ENCODE measurements around the gene IGSF9B. TPM values are rescaled to one million over a fixed set of nuclear protein-coding genes. Genes with fewer than 3 reads are reported as not detected.

The IGSF9B gene
- total RNA-seq, 1 experiment from 2014 or later: 2.2 TPM

DNA sequence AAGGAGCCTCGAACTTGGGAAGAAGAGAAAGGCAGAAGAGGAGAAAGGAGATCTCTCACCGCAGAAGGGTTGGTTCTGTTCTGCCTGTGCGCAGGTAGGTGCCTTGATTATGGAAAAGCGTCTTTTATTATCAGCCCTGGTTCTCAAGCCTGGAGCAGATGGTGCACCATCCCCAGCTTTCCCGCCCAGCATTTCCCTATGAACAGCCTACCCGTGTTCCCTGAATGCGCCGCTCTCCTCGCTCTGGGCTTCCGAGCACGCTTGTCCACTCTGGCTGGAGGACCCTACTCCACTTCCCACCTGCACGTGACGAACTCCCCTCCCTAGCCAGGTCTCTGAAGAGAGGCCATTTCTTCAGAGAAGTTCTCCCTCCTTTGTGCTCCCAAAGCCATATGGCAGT lies 15.2 kb downstream of the IGSF9B start:
- no TSS peak for BruUV-seq (replicated peaks)
- no peaks in the 10 kb centered on the region for H3K36me3 ChIP-seq (ENCODE audit: control insufficient read depth, insufficient read depth, low read length)
- POLR2A ChIA-PET: no interaction called here
- no peak for DNase-seq (ENCODE audit: low read depth, low spot score)
- no peaks in the 10 kb centered on the region for H3K27me3 ChIP-seq (ENCODE audit: control insufficient read depth, insufficient read depth, low read length)
- H3K4me3 ChIP-seq (ENCODE audit: low read depth in 2 of 2, low read length in 2 of 2): no peak overlapping the region
- CTCF ChIA-PET: no interaction called here
- TF ChIP-seq, protein P1, sequence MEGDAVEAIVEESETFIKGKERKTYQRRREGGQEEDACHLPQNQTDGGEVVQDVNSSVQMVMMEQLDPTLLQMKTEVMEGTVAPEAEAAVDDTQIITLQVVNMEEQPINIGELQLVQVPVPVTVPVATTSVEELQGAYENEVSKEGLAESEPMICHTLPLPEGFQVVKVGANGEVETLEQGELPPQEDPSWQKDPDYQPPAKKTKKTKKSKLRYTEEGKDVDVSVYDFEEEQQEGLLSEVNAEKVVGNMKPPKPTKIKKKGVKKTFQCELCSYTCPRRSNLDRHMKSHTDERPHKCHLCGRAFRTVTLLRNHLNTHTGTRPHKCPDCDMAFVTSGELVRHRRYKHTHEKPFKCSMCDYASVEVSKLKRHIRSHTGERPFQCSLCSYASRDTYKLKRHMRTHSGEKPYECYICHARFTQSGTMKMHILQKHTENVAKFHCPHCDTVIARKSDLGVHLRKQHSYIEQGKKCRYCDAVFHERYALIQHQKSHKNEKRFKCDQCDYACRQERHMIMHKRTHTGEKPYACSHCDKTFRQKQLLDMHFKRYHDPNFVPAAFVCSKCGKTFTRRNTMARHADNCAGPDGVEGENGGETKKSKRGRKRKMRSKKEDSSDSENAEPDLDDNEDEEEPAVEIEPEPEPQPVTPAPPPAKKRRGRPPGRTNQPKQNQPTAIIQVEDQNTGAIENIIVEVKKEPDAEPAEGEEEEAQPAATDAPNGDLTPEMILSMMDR (IDR thresholded peaks at IDR 0.05): no peak
- TF ChIP-seq, protein P2, sequence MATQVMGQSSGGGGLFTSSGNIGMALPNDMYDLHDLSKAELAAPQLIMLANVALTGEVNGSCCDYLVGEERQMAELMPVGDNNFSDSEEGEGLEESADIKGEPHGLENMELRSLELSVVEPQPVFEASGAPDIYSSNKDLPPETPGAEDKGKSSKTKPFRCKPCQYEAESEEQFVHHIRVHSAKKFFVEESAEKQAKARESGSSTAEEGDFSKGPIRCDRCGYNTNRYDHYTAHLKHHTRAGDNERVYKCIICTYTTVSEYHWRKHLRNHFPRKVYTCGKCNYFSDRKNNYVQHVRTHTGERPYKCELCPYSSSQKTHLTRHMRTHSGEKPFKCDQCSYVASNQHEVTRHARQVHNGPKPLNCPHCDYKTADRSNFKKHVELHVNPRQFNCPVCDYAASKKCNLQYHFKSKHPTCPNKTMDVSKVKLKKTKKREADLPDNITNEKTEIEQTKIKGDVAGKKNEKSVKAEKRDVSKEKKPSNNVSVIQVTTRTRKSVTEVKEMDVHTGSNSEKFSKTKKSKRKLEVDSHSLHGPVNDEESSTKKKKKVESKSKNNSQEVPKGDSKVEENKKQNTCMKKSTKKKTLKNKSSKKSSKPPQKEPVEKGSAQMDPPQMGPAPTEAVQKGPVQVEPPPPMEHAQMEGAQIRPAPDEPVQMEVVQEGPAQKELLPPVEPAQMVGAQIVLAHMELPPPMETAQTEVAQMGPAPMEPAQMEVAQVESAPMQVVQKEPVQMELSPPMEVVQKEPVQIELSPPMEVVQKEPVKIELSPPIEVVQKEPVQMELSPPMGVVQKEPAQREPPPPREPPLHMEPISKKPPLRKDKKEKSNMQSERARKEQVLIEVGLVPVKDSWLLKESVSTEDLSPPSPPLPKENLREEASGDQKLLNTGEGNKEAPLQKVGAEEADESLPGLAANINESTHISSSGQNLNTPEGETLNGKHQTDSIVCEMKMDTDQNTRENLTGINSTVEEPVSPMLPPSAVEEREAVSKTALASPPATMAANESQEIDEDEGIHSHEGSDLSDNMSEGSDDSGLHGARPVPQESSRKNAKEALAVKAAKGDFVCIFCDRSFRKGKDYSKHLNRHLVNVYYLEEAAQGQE (IDR thresholded peaks at IDR 0.05; ENCODE audit: insufficient read depth in 1 of 2, low read depth in 2 of 2, low read length in 1 of 2): no peak
- no peak for TF ChIP-seq SIN3A (IDR thresholded peaks at IDR 0.05; ENCODE audit: borderline replicate concordance, insufficient read depth, low read depth, low read length)
- TF ChIP-seq TCF7L2 (IDR thresholded peaks at IDR 0.05; ENCODE audit: low read depth, low read length): no peak
- TF ChIP-seq POLR2AphosphoS5 (IDR thresholded peaks at IDR 0.05; ENCODE audit: low read depth, low read length): no peak
- in situ Hi-C loops (cut with HindIII; ENCODE audit: low pct_unique_long_range_greater_than_20kb, low sequenced_read_pairs) (no loop called here), intact Hi-C loops (cut with micrococcal nuclease; ENCODE audit: unreplicated experiment) (no loop called here)
- H3K4me1 ChIP-seq (ENCODE audit: control insufficient read depth, insufficient read depth, low read length): no peaks in the 10 kb centered on the region; the same call in 1 of the 2 replicates
- no peaks in the 10 kb centered on the region for H3K9me3 ChIP-seq (ENCODE audit: control insufficient read depth, insufficient read depth, low read depth, low read length)
- no peak for ATAC-seq
- H3K27ac ChIP-seq (ENCODE audit: low read length): no peak overlapping the region

DNA sequence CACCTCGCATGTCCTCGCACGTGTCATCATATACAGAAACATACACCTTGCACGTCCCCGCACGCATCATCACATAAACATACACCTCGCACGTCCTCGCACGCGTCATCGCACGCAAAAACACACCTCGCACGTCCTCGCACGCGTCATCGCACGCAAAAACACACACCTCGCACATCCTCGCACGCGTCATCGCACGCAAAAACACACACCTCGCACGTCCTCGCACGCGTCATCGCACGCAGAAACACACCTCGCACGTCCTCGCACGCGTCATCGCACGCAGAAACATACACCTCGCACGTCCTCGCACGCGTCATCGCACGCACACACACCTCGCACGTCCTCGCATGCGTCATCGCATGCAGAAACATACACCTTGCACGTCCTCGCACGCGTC lies 16.7 kb downstream of the IGSF9B start:
- no peaks in the 10 kb centered on the region for H3K27me3 ChIP-seq (ENCODE audit: control insufficient read depth, insufficient read depth, low read length)
- H3K4me3 ChIP-seq (ENCODE audit: low read depth in 2 of 2, low read length in 2 of 2): no peak overlapping the region
- CTCF ChIA-PET: no interaction called here
- H3K4me1 ChIP-seq (ENCODE audit: control insufficient read depth, insufficient read depth, low read length): no peaks in the 10 kb centered on the region
- in situ Hi-C loops (cut with HindIII; ENCODE audit: low pct_unique_long_range_greater_than_20kb, low sequenced_read_pairs): no loop called here
- TF ChIP-seq POLR2AphosphoS5 (IDR thresholded peaks at IDR 0.05; ENCODE audit: low read depth, low read length): no peak
- TF ChIP-seq SIN3A (IDR thresholded peaks at IDR 0.05; ENCODE audit: borderline replicate concordance, insufficient read depth, low read depth, low read length): no peak
- TF ChIP-seq, protein P2 (IDR thresholded peaks at IDR 0.05; ENCODE audit: insufficient read depth in 1 of 2, low read depth in 2 of 2, low read length in 1 of 2): no peak
- no peak for TF ChIP-seq TCF7L2 (IDR thresholded peaks at IDR 0.05; ENCODE audit: low read depth, low read length)
- TF ChIP-seq, protein P1 (IDR thresholded peaks at IDR 0.05): no peak
- H3K27ac ChIP-seq (ENCODE audit: low read length): no peak overlapping the region
- intact Hi-C loops (cut with micrococcal nuclease; ENCODE audit: unreplicated experiment): no loop called here
- H3K36me3 ChIP-seq (ENCODE audit: control insufficient read depth, insufficient read depth, low read length): no peaks in the 10 kb centered on the region
- POLR2A ChIA-PET: no interaction called here
- no peaks in the 10 kb centered on the region for H3K9me3 ChIP-seq (ENCODE audit: control insufficient read depth, insufficient read depth, low read depth, low read length)
- no TSS peak for BruUV-seq (replicated peaks)
- no peak for DNase-seq (ENCODE audit: low read depth, low spot score)
- no peak for ATAC-seq

Data from Panc1 (cell line).